ENCODE data around the gene TRPV2.

GRCh38 chr17:16472539-16472938 is 57.2 kb downstream of the TRPV2 start:
- TF ChIP-seq CTCF (IDR thresholded peaks at IDR 0.05 in 4 of 5, conservative IDR thresholded peaks at IDR 0.05 in 1 of 5), result no peak
- TF ChIP-seq POLR2A (IDR thresholded peaks at IDR 0.05), result no peak
